HCT116 (cell line): Measurements from ENCODE around the gene PICK1. TPM values are rescaled to one million over a fixed set of nuclear protein-coding genes. Genes with fewer than 3 reads are reported as not detected.

Experiments
- ATAC-seq: fragments of 200-7000 bp; cut with Tn5 transposase; 2 replicates; pipeline ENCODE4 v1.9.1; 2020; ENCODE audit warnings: mild to moderate bottlenecking, moderate library complexity
- BruUV-seq: library from RNA; stranded (reverse); fragments of 400-500 nt; replicated peaks from 2 replicates; lab custom pipeline; 2021; lab: Mats Ljungman, UMichigan
- CTCF ChIA-PET: fragments of 300-600 bp; sonication (Branson Sonifier 250); formaldehyde crosslinking; loops from one replicate; lab custom pipeline; 2021; ENCODE audit warnings: antibody characterized with exemption; lab: Charles Lee
- POLR2A ChIA-PET: fragments of 300-600, 350-600 bp; sonication (Branson Sonifier 250); formaldehyde crosslinking; loops from one replicate; lab custom pipeline; 2021; ENCODE audit warnings: antibody characterized with exemption; lab: Charles Lee
- RAD21 ChIA-PET, 2 experiments: fragments of 300-600 bp; sonication (Branson Sonifier 250); formaldehyde crosslinking; loops; one replicate each; lab custom pipeline; 2023; ENCODE audit warnings: low total read pairs in 2 of 2; ENCODE audit not compliant: uncharacterized antibody in 2 of 2, unreplicated experiment in 2 of 2, low non-redundant PET in 1 of 2; lab: Charles Lee
- DNase-seq: peaks from one replicate; pipeline ENCODE4 v3.0.0-alpha.2; 2010; ENCODE audit warnings: low read depth, low spot score
- H2AFZ ChIP-seq: fragments of 200-600 bp; shearing (Covaris generic), sonication (generic); 2 replicates; pipeline ENCODE4 v1.6.1; 2017; ENCODE audit warnings: low read depth, mixed run types, mixed read lengths, antibody characterized with exemption, low read length; ENCODE audit not compliant: poor library complexity, severe bottlenecking
- H3K27ac ChIP-seq: 2 replicates; pipeline ENCODE4 v1.5.1; 2012; ENCODE audit warnings: low read depth, low read length
- H3K27me3 ChIP-seq: fragments of 200-600 bp; sonication (generic); 2 replicates; pipeline ENCODE4 v1.6.1; 2016; ENCODE audit warnings: mixed run types, low read length, mixed read lengths; ENCODE audit not compliant: insufficient read depth
- H3K36me3 ChIP-seq, 2 experiments: fragments of 200-500 bp in 1 of 2; fragments of 200-600 bp in 1 of 2; sonication (Bioruptor generic) in 1 of 2; sonication (generic) in 1 of 2; 2 replicates each; pipeline versions ENCODE4 v1.5.1 to v1.6.1; 2014 to 2016; ENCODE audit warnings: low read length in 2 of 2, inconsistent platforms in 1 of 2, mixed read lengths in 1 of 2, mixed run types in 1 of 2; ENCODE audit not compliant: insufficient read depth in 2 of 2, control insufficient read depth in 1 of 2
- H3K4me1 ChIP-seq, 2 experiments: fragments of 200-600 bp in 1 of 2; sonication (generic) in 1 of 2; 2 replicates each; pipeline versions ENCODE4 v1.5.1 to v1.6.1; 2012 to 2017; ENCODE audit warnings: low read length in 2 of 2, inconsistent platforms in 1 of 2, mild to moderate bottlenecking in 1 of 2, mixed read lengths in 1 of 2, mixed run types in 1 of 2, moderate library complexity in 1 of 2; ENCODE audit not compliant: insufficient read depth in 2 of 2, control insufficient read depth in 1 of 2
- H3K4me2 ChIP-seq: fragments of 200-600 bp; sonication (generic); 2 replicates; pipeline ENCODE4 v1.6.1; 2017; ENCODE audit warnings: mixed run types, low read length, mixed read lengths
- H3K4me3 ChIP-seq, 2 experiments: fragments of 200-600 bp in 1 of 2; sonication (generic) in 1 of 2; replicated peaks in 1 of 2; 2 replicates each; pipeline ENCODE4 v1.5.1; 2011 to 2016; ENCODE audit warnings: low read length in 2 of 2, control low read depth in 1 of 2, low read depth in 1 of 2, mild to moderate bottlenecking in 1 of 2, mixed read lengths in 1 of 2, mixed run types in 1 of 2
- H3K79me2 ChIP-seq: fragments of 200-600 bp; sonication (generic); 2 replicates; pipeline ENCODE4 v1.6.1; 2017; ENCODE audit warnings: mild to moderate bottlenecking, mixed run types, low read length, moderate library complexity, mixed read lengths; ENCODE audit not compliant: insufficient read depth
- H3K9ac ChIP-seq: fragments of 200-600 bp; sonication (generic); 2 replicates; pipeline ENCODE4 v1.6.1; 2016; ENCODE audit warnings: low read length, mixed read lengths
- H3K9me2 ChIP-seq: fragments of 200-600 bp; sonication (generic), shearing (Covaris generic); 2 replicates; pipeline ENCODE4 v1.6.1; 2017; ENCODE audit warnings: mixed run types, mild to moderate bottlenecking, moderate library complexity; ENCODE audit not compliant: insufficient read depth
- H3K9me3 ChIP-seq, 2 experiments: fragments of 200-500 bp in 1 of 2; fragments of 200-600 bp in 1 of 2; sonication (Bioruptor generic) in 1 of 2; sonication (generic) in 1 of 2; 2 replicates each; pipeline ENCODE4 v1.6.1; 2014 to 2017; ENCODE audit warnings: low read length in 2 of 2, mixed read lengths in 2 of 2, inconsistent platforms in 1 of 2, low read depth in 1 of 2, mild to moderate bottlenecking in 1 of 2, mixed run types in 1 of 2, moderate library complexity in 1 of 2; ENCODE audit not compliant: control insufficient read depth in 1 of 2, insufficient read depth in 1 of 2
- H4K20me1 ChIP-seq: fragments of 200-600 bp; sonication (generic), shearing (Covaris generic); 2 replicates; pipeline ENCODE4 v1.6.1; 2017; ENCODE audit warnings: mixed run types, mild to moderate bottlenecking, moderate library complexity; ENCODE audit not compliant: insufficient read depth
- EGR1 ChIP-seq: IDR thresholded peaks from 2 replicates; pipeline ENCODE4 v1.6.1; 2012; ENCODE audit warnings: low read depth
- MAX ChIP-seq: IDR thresholded peaks from 2 replicates; pipeline ENCODE4 v1.6.1; 2012
- POLR2A ChIP-seq: IDR thresholded peaks from 2 replicates; pipeline ENCODE4 v1.7.0; 2011; ENCODE audit warnings: borderline replicate concordance; ENCODE audit not compliant: insufficient read depth, insufficient read length; ENCODE audit errors: extremely low read depth
- RAD21 ChIP-seq: IDR thresholded peaks from 2 replicates; pipeline ENCODE4 v1.6.1; 2012; ENCODE audit warnings: low read depth, mild to moderate bottlenecking
- SP1 ChIP-seq: IDR thresholded peaks from 2 replicates; pipeline ENCODE4 v1.6.1; 2012; ENCODE audit warnings: low read depth
- YY1 ChIP-seq: IDR thresholded peaks from 2 replicates; pipeline ENCODE4 v1.6.1; 2011; ENCODE audit warnings: low read length, low read depth, moderate library complexity, mild to moderate bottlenecking; ENCODE audit not compliant: insufficient replicate concordance; ENCODE audit errors: extremely low read depth
- ZFX ChIP-seq: fragments of 450-650 bp; IDR thresholded peaks from 2 replicates; pipeline ENCODE4 v1.6.1; 2017
- intact Hi-C: fragments of 100-400 bp; cut with micrococcal nuclease; formaldehyde crosslinking; loops from 2 replicates; pipeline ENCODE4 v1.10.0; 2022
- total RNA-seq: library from RNA; stranded (reverse); gene quantifications from one replicate; pipeline ENCODE4 v1.2.1, GENCODE V29; 2021; ENCODE audit not compliant: unreplicated experiment
- TF ChIP-seq, protein P1 (sequence below): IDR thresholded peaks from 2 replicates; pipeline ENCODE4 v1.6.1; 2011; ENCODE audit warnings: mild to moderate bottlenecking, low read length, moderate library complexity; ENCODE audit not compliant: insufficient replicate concordance; ENCODE audit errors: extremely low read depth
- TF ChIP-seq, protein P2 (sequence below): IDR thresholded peaks from 2 replicates; pipeline ENCODE4 v1.6.1; 2012; ENCODE audit warnings: low read depth

PICK1 gene
- total RNA-seq, 1 experiment from 2014 or later = 40.0 TPM

DNA sequence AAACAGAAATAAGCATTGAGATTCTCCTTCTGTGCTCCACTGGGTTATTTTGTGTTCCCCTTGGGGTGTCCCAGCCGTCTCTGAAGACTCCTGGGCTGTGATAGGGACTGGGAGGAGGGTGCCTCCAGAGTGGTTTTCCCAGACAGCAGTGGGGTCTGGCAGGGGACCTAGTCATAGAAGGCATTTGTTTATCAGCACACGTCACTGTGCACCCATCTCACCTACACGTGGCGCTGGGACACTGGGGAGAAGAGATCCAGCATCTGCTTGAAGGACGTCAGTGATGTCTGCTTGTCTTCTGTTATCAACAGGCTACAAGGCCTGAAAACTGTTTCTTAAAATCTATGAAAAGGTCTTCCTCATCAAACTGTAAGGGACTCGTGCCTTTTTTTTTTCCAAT, 34.2 kb upstream of the PICK1 start:
- no peak overlapping the region for H3K9ac ChIP-seq
- H2AFZ ChIP-seq = no peak overlapping the region
- POLR2A ChIA-PET = no interaction called here
- ATAC-seq = no peak
- H3K4me3 ChIP-seq = no peak overlapping the region
- DNase-seq = no peak
- TF ChIP-seq EGR1 (no peak), POLR2A (no peak), SP1 (no peak), MAX (no peak), ZFX (no peak), YY1 (no peak), RAD21 (no peak)
- TF ChIP-seq, protein P1, sequence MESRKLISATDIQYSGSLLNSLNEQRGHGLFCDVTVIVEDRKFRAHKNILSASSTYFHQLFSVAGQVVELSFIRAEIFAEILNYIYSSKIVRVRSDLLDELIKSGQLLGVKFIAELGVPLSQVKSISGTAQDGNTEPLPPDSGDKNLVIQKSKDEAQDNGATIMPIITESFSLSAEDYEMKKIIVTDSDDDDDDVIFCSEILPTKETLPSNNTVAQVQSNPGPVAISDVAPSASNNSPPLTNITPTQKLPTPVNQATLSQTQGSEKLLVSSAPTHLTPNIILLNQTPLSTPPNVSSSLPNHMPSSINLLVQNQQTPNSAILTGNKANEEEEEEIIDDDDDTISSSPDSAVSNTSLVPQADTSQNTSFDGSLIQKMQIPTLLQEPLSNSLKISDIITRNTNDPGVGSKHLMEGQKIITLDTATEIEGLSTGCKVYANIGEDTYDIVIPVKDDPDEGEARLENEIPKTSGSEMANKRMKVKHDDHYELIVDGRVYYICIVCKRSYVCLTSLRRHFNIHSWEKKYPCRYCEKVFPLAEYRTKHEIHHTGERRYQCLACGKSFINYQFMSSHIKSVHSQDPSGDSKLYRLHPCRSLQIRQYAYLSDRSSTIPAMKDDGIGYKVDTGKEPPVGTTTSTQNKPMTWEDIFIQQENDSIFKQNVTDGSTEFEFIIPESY = no peak
- TF ChIP-seq, protein P2, sequence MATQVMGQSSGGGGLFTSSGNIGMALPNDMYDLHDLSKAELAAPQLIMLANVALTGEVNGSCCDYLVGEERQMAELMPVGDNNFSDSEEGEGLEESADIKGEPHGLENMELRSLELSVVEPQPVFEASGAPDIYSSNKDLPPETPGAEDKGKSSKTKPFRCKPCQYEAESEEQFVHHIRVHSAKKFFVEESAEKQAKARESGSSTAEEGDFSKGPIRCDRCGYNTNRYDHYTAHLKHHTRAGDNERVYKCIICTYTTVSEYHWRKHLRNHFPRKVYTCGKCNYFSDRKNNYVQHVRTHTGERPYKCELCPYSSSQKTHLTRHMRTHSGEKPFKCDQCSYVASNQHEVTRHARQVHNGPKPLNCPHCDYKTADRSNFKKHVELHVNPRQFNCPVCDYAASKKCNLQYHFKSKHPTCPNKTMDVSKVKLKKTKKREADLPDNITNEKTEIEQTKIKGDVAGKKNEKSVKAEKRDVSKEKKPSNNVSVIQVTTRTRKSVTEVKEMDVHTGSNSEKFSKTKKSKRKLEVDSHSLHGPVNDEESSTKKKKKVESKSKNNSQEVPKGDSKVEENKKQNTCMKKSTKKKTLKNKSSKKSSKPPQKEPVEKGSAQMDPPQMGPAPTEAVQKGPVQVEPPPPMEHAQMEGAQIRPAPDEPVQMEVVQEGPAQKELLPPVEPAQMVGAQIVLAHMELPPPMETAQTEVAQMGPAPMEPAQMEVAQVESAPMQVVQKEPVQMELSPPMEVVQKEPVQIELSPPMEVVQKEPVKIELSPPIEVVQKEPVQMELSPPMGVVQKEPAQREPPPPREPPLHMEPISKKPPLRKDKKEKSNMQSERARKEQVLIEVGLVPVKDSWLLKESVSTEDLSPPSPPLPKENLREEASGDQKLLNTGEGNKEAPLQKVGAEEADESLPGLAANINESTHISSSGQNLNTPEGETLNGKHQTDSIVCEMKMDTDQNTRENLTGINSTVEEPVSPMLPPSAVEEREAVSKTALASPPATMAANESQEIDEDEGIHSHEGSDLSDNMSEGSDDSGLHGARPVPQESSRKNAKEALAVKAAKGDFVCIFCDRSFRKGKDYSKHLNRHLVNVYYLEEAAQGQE = no peak
- BruUV-seq = no TSS peak
- H3K27me3 ChIP-seq = no peaks in the 10 kb centered on the region
- H3K4me2 ChIP-seq = no peak overlapping the region
- no peaks in the 10 kb centered on the region for H3K36me3 ChIP-seq
- CTCF ChIA-PET = no interaction called here
- H3K9me2 ChIP-seq = no peaks in the 10 kb centered on the region
- no peaks in the 10 kb centered on the region for H3K4me1 ChIP-seq
- no peaks in the 10 kb centered on the region for H3K79me2 ChIP-seq
- no peaks in the 10 kb centered on the region for H4K20me1 ChIP-seq
- H3K9me3 ChIP-seq = no peaks in the 10 kb centered on the region
- H3K27ac ChIP-seq = no peak overlapping the region
- intact Hi-C loops = no loop called here
- RAD21 ChIA-PET = no interaction called here
